GM12878 (cell line): Measurements from ENCODE around the gene ANKRD24. TPM values are rescaled to one million over a fixed set of nuclear protein-coding genes. Genes with fewer than 3 reads are reported as not detected.

Experiments
- BACH1 ChIP-seq: fragments of 450-650 bp; IDR thresholded peaks from 2 replicates; pipeline ENCODE4 v1.6.1; 2017; ENCODE audit warnings: mild to moderate bottlenecking, borderline replicate concordance
- BMI1 ChIP-seq: fragments of 450-650 bp; IDR thresholded peaks from 2 replicates; pipeline ENCODE4 v1.6.1; 2016; ENCODE audit warnings: mild to moderate bottlenecking, moderate library complexity, borderline replicate concordance
- ETV6 ChIP-seq, 2 experiments: fragments of 450-650 bp in 1 of 2; IDR thresholded peaks in 1 of 2; conservative IDR thresholded peaks in 1 of 2; 2 replicates each; pipeline ENCODE4 v1.6.1; 2014; ENCODE audit warnings: antibody characterized with exemption in 1 of 2, borderline replicate concordance in 1 of 2, low read depth in 1 of 2, mild to moderate bottlenecking in 1 of 2, moderate library complexity in 1 of 2
- GABPA ChIP-seq: IDR thresholded peaks from 2 replicates; pipeline ENCODE4 v1.6.1; 2014; ENCODE audit warnings: antibody characterized with exemption, low read depth, mild to moderate bottlenecking, inconsistent platforms
- HSF1 ChIP-seq: fragments of 150-350 bp; IDR thresholded peaks from 2 replicates; pipeline ENCODE4 v1.6.1; 2014; ENCODE audit warnings: mild to moderate bottlenecking, low read depth, low read length
- JUNB ChIP-seq: IDR thresholded peaks from 2 replicates; pipeline ENCODE4 v1.6.1; 2016; ENCODE audit warnings: antibody characterized with exemption, mild to moderate bottlenecking
- MEF2A ChIP-seq: IDR thresholded peaks from 2 replicates; pipeline ENCODE4 v1.6.1; 2011; ENCODE audit warnings: low read depth, mild to moderate bottlenecking, low read length, moderate library complexity; ENCODE audit not compliant: insufficient read depth
- MLLT1 ChIP-seq: fragments of 450-650 bp; IDR thresholded peaks from 2 replicates; pipeline ENCODE4 v1.6.1; 2016; ENCODE audit warnings: mild to moderate bottlenecking
- MYB ChIP-seq: fragments of 150-350 bp; IDR thresholded peaks from 2 replicates; pipeline ENCODE4 v1.6.1; 2014; ENCODE audit warnings: mild to moderate bottlenecking, low read depth, low read length, borderline replicate concordance
- NFYA ChIP-seq: IDR thresholded peaks from 2 replicates; pipeline ENCODE4 v1.6.1; 2011; ENCODE audit warnings: low read depth, mild to moderate bottlenecking, low read length, improper control_type of control experiment, borderline replicate concordance
- NFYB ChIP-seq: IDR thresholded peaks from 2 replicates; pipeline ENCODE4 v1.6.1; 2011; ENCODE audit warnings: low read depth, mild to moderate bottlenecking, low read length, improper control_type of control experiment, moderate library complexity; ENCODE audit not compliant: insufficient read depth
- NKRF ChIP-seq: fragments of 450-650 bp; conservative IDR thresholded peaks from 2 replicates; pipeline ENCODE4 v1.6.1; 2017; ENCODE audit warnings: mild to moderate bottlenecking, moderate library complexity
- RFX5 ChIP-seq: IDR thresholded peaks from 2 replicates; pipeline ENCODE4 v1.6.1; 2011; ENCODE audit warnings: low read depth, low read length, improper control_type of control experiment
- SIX5 ChIP-seq: IDR thresholded peaks from 2 replicates; pipeline ENCODE4 v1.6.1; 2011; ENCODE audit warnings: mild to moderate bottlenecking, low read depth, low read length, moderate library complexity; ENCODE audit not compliant: severe bottlenecking
- SREBF1 ChIP-seq: IDR thresholded peaks from 2 replicates; pipeline ENCODE4 v1.6.1; 2012; ENCODE audit warnings: mild to moderate bottlenecking, low read length
- TCF7 ChIP-seq: IDR thresholded peaks from 2 replicates; pipeline ENCODE4 v1.6.1; 2014; ENCODE audit warnings: antibody characterized with exemption, borderline replicate concordance
- YBX1 ChIP-seq: fragments of 450-650 bp; IDR thresholded peaks from 2 replicates; pipeline ENCODE4 v1.6.1; 2016; ENCODE audit warnings: antibody characterized with exemption
- ZNF687 ChIP-seq: fragments of 450-650 bp; IDR thresholded peaks from 2 replicates; pipeline ENCODE4 v1.6.1; 2017; ENCODE audit warnings: mild to moderate bottlenecking, moderate library complexity
- polyA plus RNA-seq, 11 experiments: library from polyadenylated mRNA; depleted of rRNA in 4 of 11; unstranded in 6 of 11; stranded (reverse) in 5 of 11; fragments of >200 nt; fragmentation: Nextera tagmentation in 4 of 11; fragmentation: Illumina TruSeq in 1 of 11; extraction: Ambion mirVana in 4 of 11; extraction: Trizol in 1 of 11; gene quantifications; 1 replicate in 1 of 11; 2 replicates in 10 of 11; pipeline versions ENCODE4 v1.2.1 to v1.2.3, GENCODE V29; 2011 to 2016; ENCODE audit warnings: inconsistent platforms in 2 of 11, missing spikeins in 2 of 11, low read depth in 1 of 11
- total RNA-seq, 4 experiments: library from RNA; depleted of rRNA in 3 of 4; stranded (reverse); fragments of >200 nt in 3 of 4; fragmentation: Illumina TruSeq in 1 of 4; extraction: Trizol in 1 of 4; gene quantifications; 2 replicates each; pipeline versions ENCODE4 v1.2.1 to v1.2.3, GENCODE V29; 2013 to 2021

The ANKRD24 gene
- total and polyA plus RNA-seq, 10 of the 15 experiments (the other 5 are each of a cell fraction or from before 2014, with no cell fraction given): 0.02 to 0.59 (median 0.35) TPM; not detected in 1

- TF ChIP-seq MYB: no peak
- TF ChIP-seq SREBF1: no peak
- 0 out of 2 replicates have a peak, but pooled peaks have one; percentile 0 for TF ChIP-seq MEF2A
- peak; percentile 57; the same call in 1 of the 2 replicates for TF ChIP-seq ZNF687
- no peak for TF ChIP-seq JUNB
- TF ChIP-seq GABPA: peak; percentile 100
- TF ChIP-seq NFYA: peak; percentile 100
- peak; percentile 49; the same call in 1 of the 2 replicates for TF ChIP-seq HSF1
- no peak for TF ChIP-seq YBX1
- TF ChIP-seq TCF7: peak; percentile 56; the same call in 1 of the 2 replicates
- no peak for TF ChIP-seq NKRF
- TF ChIP-seq BACH1: 0 out of 2 replicates have a peak, but pooled peaks have one; percentile 23
- TF ChIP-seq NFYB: peak; percentile 100
- TF ChIP-seq BMI1: no peak
- TF ChIP-seq ETV6 (conservative IDR thresholded peaks at IDR 0.05 in 1 of 2, IDR thresholded peaks at IDR 0.05 in 1 of 2; ENCODE audit: borderline replicate concordance in 1 of 2, low read depth in 1 of 2): peak in 1 of 2 experiments; percentile 63; a peak in 1 of 4 replicates
- TF ChIP-seq RFX5: no peak
- peak; percentile 73 for TF ChIP-seq SIX5
- TF ChIP-seq MLLT1: peak; percentile 76
These were observed 64.5 kb downstream of the ANKRD24 start, which contains the start of gene YJU2 (continued) for GRCh38 chr19:4246767-4247593.
